Jurkat, Clone E6-1 (cell line): ENCODE measurements around the gene TP53I11. TPM values are rescaled to one million over a fixed set of nuclear protein-coding genes. Genes with fewer than 3 reads are reported as not detected.

Experiments used
- DNase-seq: peaks from one replicate; pipeline ENCODE4 v3.0.0-alpha.2; 2011; ENCODE audit warnings: low read depth, low spot score
- H3K4me3 ChIP-seq: 2 replicates; pipeline ENCODE4 v1.5.1; 2011; ENCODE audit warnings: mild to moderate bottlenecking, low read length, control low read depth, moderate library complexity
- polyA plus RNA-seq: library from polyadenylated mRNA; unstranded; fragments of >200 nt; gene quantifications from one replicate; pipeline ENCODE4 v1.2.1, GENCODE V29; 2012; ENCODE audit warnings: missing spikeins; ENCODE audit not compliant: insufficient read length, insufficient read depth

The TP53I11 gene
- 58.8 TPM for polyA plus RNA-seq

- H3K4me3 ChIP-seq, result peak within 1 kb of the TSS; percentile 77
- DNase-seq, result no peak
Measured at GRCh38 chr11:44950625-44951476, at the start of gene TP53I11. Gene TP53I11, minus strand, starts transcription at chr11:44950883. Its CDS starts 12,548 bp downstream, at chr11:44938335.

DNA sequence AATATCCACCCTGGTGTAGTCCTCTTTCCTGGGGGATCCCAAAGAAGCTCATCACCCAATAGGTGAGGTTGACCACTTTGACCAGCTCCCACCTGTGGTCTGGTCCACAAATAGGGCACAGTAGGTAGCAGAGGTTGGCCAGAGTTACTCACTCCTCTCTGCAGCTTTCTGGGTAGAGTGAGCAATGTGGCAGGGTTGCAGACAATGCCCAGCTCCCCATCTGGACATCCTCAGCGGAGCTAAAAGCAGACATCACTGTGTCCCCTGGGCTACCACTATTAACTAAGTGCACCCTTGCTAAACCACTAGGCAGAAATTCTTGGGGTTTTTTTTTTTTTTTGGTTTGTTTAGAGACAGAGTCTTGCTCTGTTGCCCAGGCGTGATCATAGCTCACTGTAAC lies 48.4 kb upstream of the TP53I11 start:
- no peak overlapping the region for H3K4me3 ChIP-seq
- no peak for DNase-seq

DNA sequence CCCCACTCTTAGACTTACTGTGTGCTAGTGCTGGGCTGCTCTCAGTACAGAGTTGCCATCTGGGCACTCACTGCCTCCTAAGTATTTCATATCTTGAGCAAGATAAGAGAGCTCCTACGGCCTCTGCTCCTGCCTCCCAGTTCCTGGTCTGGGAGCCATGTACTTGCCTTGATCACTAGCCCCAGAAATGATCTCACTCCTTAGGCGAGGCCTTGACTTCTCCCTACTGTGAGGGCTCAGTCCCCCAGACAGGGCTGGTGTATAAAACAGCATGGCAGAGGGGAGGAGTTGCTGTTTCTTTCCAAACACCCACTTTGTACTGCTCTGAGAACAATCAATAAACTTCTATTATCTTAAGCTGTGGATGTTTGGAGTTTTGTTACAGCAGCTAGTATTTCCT lies 47.4 kb upstream of the TP53I11 start:
- no peak overlapping the region for H3K4me3 ChIP-seq
- no peak for DNase-seq

GRCh38 chr11:44997566-44997965 lies 46.9 kb upstream of the TP53I11 start:
- H3K4me3 ChIP-seq, result no peak overlapping the region
- DNase-seq, result no peak

- no peak overlapping the region for H3K4me3 ChIP-seq
- no peak for DNase-seq
Measured at GRCh38 chr11:44994753-44995152, 44.1 kb upstream of the TP53I11 start.

- DNase-seq, result no peak
- H3K4me3 ChIP-seq, result no peak overlapping the region
Measured at GRCh38 chr11:44993971-44994704, 43.5 kb upstream of the TP53I11 start.

GRCh38 chr11:44992774-44993173 lies 42.1 kb upstream of the TP53I11 start:
- H3K4me3 ChIP-seq, result no peak overlapping the region

GRCh38 chr11:44992181-44992582 lies 41.5 kb upstream of the TP53I11 start:
- no peak overlapping the region for H3K4me3 ChIP-seq
- no peak for DNase-seq

More at GRCh38 chr11:44992774-44993173, 42.1 kb upstream of the TP53I11 start:
- no peak for DNase-seq

DNA sequence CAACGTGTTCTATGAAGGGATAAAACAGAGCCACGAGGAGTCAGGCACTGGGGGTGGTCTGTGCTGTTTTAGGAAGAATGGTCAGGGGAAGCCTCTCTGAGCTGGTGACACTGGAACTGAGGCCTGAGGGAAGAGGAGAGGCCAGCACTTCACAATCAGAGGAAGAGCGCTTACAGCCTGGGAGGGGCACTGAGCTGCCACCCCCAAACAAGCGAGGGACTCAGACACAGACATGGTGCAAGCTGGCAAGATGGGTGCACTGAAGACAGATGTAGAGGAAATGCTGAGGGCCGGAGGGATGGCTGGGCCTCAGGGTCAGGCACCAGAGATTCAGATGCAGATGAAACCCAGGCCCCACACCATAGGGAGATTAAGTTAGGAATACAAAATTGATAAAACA lies 40.0 kb upstream of the TP53I11 start:
- no peak overlapping the region for H3K4me3 ChIP-seq
- no peak for DNase-seq

DNA sequence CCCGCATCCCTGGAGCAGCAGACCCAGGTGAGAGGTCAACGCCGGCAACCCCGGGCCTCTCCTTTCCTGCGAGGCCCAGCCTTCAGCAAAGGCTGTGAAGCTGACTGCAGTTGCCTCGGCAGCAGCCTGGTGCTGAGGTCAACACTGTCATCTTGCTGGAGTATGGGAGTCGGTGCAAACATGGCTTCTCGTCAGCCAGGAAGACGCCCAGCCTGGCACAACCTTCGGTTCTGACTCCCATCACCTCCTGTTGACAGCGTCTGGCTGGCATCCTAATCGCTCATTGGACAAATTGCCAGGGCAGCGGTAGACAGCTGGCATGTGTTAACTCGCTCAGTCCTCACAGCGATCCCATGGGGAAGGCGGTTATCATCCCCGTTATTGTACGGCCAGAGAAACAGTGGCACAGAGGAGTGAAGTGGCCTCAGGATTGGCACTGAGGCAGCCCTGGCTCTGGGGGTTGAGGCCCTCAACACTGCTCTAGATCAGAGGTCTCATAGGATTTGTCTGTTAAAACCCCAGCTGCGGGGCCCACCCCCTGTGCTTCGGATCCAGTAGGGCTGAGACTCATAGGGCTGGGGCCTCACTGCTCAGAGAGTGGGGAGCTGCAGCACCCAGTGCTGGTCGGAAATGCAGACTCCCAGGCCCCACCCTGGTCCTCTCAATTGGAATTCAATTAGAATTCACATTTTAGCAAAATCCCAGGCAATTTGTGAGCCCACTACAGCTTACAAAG lies 39.3 kb upstream of the TP53I11 start:
- no peak for DNase-seq
- no peak overlapping the region for H3K4me3 ChIP-seq

GRCh38 chr11:44988981-44989635 lies 38.4 kb upstream of the TP53I11 start:
- no peak for DNase-seq
- H3K4me3 ChIP-seq, result no peak overlapping the region

GRCh38 chr11:44988111-44988510 lies 37.4 kb upstream of the TP53I11 start:
- H3K4me3 ChIP-seq, result no peak overlapping the region
- no peak for DNase-seq

GRCh38 chr11:44987506-44987905 lies 36.8 kb upstream of the TP53I11 start:
- no peak for DNase-seq

DNA sequence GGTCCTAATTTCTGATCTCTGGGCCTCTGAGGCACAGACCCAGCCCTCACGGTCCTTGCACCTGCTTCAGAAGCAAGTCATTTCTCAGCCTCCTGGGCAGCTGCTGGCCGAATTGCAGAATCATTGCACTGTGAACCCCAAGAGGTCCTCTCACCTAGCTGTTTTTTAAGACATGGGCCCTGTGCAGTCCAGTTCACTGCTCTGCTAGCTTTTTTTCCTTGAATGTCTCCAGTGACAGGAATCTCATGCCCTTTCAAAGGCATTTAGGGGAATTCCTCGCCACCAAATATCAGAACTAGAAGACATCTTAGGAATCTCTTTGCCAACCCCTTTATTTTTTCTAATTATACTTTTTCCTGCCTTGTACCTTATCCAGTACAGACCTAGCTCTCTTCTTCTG lies 35.6 kb upstream of the TP53I11 start:
- DNase-seq, result no peak
- H3K4me3 ChIP-seq, result no peak overlapping the region

More at GRCh38 chr11:44987506-44987905, 36.8 kb upstream of the TP53I11 start:
- no peak overlapping the region for H3K4me3 ChIP-seq

GRCh38 chr11:44985721-44986120 lies 35.0 kb upstream of the TP53I11 start:
- H3K4me3 ChIP-seq, result no peak overlapping the region
- no peak for DNase-seq

DNA sequence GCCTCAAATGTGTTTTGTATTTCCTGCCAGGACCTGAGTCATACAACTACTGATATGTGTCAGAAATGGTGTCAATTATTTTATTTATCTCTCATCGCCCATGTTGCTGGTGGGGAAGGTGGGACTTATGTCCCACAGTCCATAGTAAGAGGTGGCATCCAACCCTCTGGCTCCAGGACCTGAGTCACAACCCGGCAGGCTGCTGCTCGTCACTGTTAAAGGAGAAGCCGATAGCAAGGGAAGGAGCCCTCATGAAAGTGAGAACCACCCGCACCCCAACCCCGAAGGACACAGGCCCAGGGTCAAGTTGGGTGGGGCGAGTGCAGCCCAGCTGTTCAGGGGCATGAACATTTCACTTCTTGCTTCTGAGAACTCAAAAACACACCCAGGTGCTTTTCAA lies 33.1 kb upstream of the TP53I11 start:
- no peak for DNase-seq

GRCh38 chr11:44982496-44983062 lies 31.9 kb upstream of the TP53I11 start:
- H3K4me3 ChIP-seq, result no peak overlapping the region

More for the DNA sequence above, 33.1 kb upstream of the TP53I11 start:
- H3K4me3 ChIP-seq, result no peak overlapping the region

GRCh38 chr11:44980533-44981427 lies 30.1 kb upstream of the TP53I11 start:
- no peak overlapping the region for H3K4me3 ChIP-seq
- DNase-seq, result no peak

More at GRCh38 chr11:44982496-44983062, 31.9 kb upstream of the TP53I11 start:
- DNase-seq, result no peak
